NCI-H510A (cell line): ENCODE measurements around the gene PSEN2.
A peak's percentile ranks its signal among the peaks of the same experiment; 100 is the strongest.
"Not testable (repeated sequence)": the region's sequence is repeated elsewhere in the genome, so short reads cannot be mapped to it uniquely, and the experiment has no call there.

Source experiments
- DNase-seq: peaks from one replicate; lab custom pipeline; 2025; lab: John Stamatoyannopoulos, UW

PSEN2 gene

DNA sequence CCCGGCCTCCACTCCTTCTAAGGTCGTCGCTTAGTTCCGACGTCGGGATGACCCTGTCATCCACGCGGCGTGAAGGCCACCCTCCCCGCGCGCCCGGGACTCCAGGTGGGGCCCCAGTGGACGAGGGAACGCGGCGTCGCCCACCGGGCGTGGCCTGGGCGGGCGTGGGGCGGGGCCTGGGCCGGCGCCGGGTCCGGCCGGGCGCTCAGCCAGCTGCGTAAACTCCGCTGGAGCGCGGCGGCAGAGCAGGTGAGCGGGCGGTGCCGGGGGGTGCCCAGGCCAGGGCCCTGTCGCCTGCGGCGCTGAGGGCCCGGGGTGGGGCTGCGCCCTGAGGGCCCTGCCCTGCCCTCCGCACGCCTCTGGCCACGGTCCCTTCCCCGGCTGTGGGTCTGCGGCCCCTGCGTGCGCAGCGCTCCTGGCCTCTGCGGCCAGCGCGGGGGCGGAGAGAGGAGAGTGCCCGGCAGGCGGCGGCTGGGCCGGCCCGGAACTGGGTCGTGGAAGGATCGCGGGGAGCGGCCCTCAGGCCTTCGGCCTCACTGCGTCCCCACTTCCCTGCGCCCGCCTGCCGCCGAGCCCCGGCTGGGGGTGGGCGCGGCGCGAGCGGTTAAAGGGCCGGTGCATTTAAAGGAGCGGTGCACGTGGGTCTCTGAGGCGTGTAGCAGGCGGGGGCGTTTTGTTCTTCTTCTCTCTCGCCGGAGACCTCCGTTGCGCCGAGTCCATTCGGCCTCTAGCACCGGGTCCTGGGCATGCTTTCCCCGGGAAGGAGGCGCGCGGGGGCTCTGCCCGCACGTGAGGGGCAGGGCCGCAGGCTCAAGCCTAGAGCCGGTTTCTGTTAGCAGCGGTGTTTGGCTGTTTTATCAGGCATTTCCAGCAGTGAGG lies at the start of gene PSEN2:
Gene PSEN2 (plus strand): TSS at position 216 of the 879 bp plus-strand sequence. CDS start 11,292 bp downstream, outside the sequence.
- peak; percentile 75 for DNase-seq

- DNase-seq: no peak
Observed at GRCh38 chr1:226820941-226821718, 49.3 kb upstream of the PSEN2 start.

DNA sequence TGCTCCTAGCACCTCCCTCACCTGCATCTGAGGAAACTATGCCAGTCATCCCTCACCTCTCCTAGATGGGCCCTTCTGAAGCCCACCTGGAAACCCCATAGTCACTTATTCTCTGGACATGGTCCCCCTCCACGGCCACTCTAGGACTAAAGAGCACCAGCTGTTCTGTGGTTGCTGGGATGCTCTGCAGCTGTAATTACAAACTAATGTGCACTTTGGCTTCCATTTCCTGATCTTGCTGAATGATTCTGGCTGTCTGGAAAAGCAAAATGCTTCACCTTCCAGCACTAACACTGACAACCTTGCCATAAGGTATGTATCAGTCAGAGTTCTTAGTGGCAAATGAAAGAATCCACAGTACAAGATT lies 48.7 kb upstream of the PSEN2 start:
- DNase-seq: no peak

- no peak for DNase-seq
Observed at GRCh38 chr1:226823643-226824042, 46.8 kb upstream of the PSEN2 start.

DNA sequence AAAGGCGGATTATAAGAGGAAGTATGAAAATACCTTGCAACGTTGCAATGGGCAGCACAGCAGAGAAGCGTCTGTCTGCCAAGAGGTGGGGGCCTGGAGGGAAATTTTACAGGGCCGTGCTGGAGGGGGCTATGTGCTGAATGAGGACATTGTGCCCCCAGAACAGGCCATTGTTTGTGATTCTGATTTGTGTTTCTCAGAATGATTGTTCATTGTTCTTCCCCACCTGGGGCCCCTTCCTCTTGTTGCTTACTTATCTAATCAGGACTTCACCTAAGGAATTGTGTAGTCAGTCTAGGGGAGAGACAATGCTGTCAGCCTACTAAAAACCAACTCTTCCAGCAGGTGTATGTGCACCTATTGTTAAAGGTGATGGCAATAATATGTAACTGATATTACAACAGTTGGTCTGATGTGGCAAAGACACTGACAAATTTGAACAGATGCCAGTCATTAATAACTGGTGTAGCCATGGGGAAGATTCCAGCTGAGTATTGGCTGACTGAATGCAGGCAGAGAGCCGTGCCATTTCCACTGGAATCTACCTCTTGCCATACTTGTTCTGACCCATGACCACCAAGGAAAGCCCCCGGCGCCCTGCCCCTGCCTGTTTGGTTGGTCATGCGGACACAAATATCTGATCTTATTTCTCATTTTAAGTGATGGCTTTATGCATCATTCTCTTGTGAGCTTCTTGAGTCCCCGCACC lies 45.2 kb upstream of the PSEN2 start:
- no peak for DNase-seq

DNA sequence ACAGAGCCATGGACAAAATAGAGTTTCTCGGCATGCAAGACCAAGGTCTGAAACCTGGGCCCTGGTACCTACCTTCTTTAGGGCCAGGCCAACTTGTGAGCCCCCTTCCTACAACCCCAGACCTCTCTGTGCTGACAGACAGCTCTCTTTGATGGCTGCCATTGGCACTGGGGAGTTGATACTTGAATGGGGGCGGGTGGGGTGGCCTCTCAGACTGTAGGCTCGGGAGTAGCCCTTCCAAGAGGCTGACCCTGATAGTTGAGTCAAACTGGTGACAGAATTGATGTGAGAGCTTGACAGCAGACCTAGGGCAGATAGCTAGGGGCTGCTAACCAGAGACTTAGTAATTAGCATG lies 44.7 kb upstream of the PSEN2 start:
- DNase-seq: no peak

DNA sequence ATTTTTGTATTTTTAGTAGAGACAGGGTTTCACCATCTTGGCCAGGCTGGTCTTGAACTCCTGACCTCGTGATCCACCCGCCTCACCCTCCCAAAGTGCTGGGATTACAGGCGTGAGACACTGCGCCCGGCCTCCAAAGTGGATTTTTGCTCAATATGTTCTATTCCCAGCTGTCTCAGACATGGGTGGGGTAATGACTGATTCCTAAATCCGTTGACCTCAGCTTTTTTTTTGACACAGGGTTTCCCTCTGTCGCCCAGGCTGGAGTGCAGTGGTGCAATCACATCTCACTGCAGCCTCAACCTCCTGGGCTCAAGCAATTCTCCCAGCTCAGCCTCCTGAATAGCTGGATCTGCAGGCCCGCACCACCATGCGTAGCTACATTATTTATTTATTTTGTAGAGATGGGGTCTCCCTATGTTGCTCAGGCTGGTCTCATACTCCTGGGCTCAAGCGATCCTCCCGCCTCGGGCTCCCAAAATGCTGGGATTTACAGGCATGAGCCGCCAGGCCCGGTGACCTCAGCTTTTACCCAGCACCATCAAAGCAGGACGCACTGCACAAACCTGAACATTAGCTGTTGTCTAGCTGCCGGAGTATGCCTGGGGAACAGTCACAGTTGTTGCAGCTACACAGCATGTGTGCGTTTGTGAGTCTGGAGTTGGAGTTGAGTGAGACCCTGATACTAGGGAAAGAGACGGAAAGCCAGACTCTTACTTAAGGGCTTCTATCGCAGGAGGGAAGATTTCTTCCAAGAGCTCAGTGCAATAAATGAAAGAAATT lies 43.7 kb upstream of the PSEN2 start:
- DNase-seq: no peak

- no peak for DNase-seq
Observed at GRCh38 chr1:226827458-226827857, 43.0 kb upstream of the PSEN2 start.

DNA sequence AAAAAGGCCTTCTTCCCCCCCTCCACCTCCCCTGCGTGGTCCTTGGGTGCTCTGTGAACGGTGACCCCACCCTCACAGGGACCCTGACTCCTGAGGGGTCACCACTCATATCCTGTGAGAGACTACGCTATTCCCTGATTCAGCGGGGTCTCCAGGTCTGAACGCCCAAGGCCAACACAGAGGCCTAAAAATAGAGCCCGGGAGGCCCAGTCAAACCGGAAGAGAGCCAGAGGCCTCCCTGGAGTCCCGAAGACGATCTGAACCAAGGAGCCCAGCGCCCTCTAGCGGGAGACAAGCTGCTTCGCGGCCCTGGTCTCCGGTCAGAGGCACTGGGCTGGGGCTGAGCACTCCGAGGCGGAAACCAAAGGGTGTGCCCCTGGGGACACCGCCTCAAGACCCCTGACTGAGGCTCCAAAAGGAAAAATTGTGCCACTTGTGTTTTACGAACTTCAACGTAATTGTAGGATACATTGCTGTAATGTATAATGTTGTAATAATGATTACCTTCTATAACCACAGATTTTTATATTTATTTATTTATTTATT lies 42.4 kb upstream of the PSEN2 start:
- peak; percentile 75 for DNase-seq

GRCh38 chr1:226829105-226829504 lies 41.3 kb upstream of the PSEN2 start:
- no peak for DNase-seq

DNA sequence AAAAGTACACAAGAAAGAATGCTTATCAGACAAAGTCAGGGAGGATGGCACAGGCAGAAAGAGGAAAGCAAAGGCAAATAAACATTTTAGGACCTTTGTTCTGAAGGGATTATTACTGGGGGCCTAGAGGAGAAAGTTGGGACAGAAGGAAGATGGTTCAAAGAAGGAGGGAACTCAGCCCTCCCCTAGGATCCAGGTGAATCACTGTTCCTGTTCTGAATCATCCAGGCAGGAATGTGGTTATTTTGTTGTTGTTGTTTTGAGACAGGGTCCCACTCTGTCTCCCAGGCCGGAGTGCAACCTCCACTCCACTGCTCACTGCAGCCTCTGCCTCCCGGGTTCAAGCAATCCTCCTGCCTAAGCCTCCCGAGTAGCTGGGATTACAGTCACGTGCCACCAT lies 38.5 kb upstream of the PSEN2 start:
- DNase-seq: no peak

- no peak for DNase-seq
Observed at GRCh38 chr1:226832613-226833012, 37.8 kb upstream of the PSEN2 start.

GRCh38 chr1:226834179-226834578 lies 36.2 kb upstream of the PSEN2 start:
- not testable (repeated sequence) for DNase-seq

- not testable (repeated sequence) for DNase-seq
Observed at GRCh38 chr1:226835396-226835795, 35.0 kb upstream of the PSEN2 start.

- not testable (repeated sequence) for DNase-seq
Observed at GRCh38 chr1:226837966-226838365, 32.5 kb upstream of the PSEN2 start.

GRCh38 chr1:226838456-226838855 lies 32.0 kb upstream of the PSEN2 start:
- DNase-seq: no peak

- DNase-seq: no peak
Observed at GRCh38 chr1:226845624-226846023, 24.8 kb upstream of the PSEN2 start.

DNA sequence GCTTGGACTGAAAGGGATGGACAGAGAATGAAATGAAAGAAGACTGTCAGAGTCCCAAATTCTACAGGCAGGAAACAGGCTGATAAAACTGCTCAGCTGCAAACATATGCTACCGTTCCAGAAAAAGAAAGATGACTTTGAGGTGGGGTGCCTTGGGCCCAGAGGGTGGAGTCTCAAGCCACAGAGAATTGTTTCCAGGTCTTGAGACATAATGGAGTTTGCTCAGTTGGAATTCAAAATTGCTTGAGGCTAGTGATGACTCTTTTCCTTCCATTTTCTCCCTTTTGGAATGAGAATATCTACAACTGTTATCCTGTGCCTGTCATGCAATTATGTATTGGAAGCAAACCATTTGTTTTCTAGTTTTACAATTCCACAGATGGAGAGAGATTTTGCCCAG lies 23.6 kb upstream of the PSEN2 start:
- no peak for DNase-seq

DNA sequence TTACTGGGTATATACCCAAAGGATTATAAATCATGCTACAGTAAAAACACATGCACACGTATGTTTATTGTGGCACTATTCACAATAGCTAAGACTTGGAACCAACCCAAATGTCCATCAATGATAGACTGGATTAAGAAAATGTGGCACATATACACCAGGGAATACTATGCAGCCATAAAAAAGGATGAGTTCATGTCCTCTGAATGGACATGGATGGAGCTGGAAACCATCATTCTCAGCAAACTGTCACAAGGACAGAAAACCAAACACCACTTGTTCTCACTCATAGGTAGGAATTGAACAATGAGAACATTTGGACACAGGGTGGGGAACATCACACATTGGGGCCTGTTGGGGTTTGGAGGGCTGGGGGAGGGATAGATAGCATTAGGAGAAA lies 15.9 kb upstream of the PSEN2 start:
- not testable (repeated sequence) for DNase-seq

DNA sequence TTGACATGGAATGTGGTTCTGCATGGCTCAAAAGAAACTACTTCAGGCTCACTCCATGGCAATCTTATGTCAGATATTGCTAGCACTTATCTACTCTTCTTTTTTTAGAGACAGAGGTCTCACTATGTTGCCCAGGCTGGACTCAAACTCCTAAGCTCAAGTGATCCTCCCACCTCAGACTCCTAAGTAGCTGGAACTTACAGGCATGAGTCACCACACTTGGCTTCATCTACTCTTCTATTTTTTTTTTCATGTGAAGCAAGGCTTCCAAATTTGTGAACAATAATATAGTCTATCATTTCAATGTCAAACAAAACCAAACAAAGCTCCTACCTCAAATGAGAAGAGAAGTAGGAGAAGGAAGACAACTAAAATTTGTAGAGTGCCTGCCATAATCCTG lies 7.5 kb upstream of the PSEN2 start:
- DNase-seq: no peak

- DNase-seq: no peak
Observed at GRCh38 chr1:226863446-226863845, 7.0 kb upstream of the PSEN2 start.

- DNase-seq: no peak
Observed at GRCh38 chr1:226864311-226864710, 6.1 kb upstream of the PSEN2 start.
